Measurements from ENCODE around the gene HSPB8.

Gene HSPB8

GRCh38 chr12:119178544-119179334 lies at the start of gene HSPB8:
TSS of gene HSPB8 (plus strand) at chr12:119178931. CDS start at chr12:119179313, 382 bp downstream.
- peak; percentile 21 for DNase-seq (ENCODE audit: low read depth)
- H3K4me3 ChIP-seq (ENCODE audit: low read depth, low read length): peak within 1 kb of the TSS; percentile 43
- TF ChIP-seq, protein P1, sequence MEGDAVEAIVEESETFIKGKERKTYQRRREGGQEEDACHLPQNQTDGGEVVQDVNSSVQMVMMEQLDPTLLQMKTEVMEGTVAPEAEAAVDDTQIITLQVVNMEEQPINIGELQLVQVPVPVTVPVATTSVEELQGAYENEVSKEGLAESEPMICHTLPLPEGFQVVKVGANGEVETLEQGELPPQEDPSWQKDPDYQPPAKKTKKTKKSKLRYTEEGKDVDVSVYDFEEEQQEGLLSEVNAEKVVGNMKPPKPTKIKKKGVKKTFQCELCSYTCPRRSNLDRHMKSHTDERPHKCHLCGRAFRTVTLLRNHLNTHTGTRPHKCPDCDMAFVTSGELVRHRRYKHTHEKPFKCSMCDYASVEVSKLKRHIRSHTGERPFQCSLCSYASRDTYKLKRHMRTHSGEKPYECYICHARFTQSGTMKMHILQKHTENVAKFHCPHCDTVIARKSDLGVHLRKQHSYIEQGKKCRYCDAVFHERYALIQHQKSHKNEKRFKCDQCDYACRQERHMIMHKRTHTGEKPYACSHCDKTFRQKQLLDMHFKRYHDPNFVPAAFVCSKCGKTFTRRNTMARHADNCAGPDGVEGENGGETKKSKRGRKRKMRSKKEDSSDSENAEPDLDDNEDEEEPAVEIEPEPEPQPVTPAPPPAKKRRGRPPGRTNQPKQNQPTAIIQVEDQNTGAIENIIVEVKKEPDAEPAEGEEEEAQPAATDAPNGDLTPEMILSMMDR (IDR thresholded peaks at IDR 0.05; ENCODE audit: control insufficient read depth, extremely low read depth, insufficient read depth): no peak

- no peak for DNase-seq (ENCODE audit: low read depth)
- H3K4me3 ChIP-seq (ENCODE audit: low read depth, low read length): no peak overlapping the region
- TF ChIP-seq, protein P1 (IDR thresholded peaks at IDR 0.05; ENCODE audit: control insufficient read depth, extremely low read depth, insufficient read depth): no peak
These were observed 48.8 kb upstream of the HSPB8 start for GRCh38 chr12:119129827-119130434.

DNA sequence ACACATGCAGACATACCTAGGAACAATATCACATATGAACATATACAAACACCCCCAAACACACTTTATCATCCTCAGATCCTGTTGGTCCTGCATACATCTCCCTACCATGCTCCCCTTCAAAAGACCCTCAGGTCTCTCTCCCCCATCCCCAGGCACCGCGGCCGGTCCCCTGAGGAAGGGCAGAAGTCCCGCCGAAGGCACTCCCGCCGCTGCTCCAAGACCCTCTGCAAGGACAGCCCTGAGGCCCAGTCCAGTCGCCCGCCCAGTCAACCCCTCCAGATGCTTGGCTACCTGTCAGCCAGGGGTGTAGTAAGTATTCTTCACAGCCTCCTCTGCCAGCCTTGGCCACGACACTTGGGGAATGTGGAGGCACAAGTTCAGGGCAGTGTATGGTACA lies 48.2 kb upstream of the HSPB8 start:
- no peak overlapping the region for H3K4me3 ChIP-seq (ENCODE audit: low read depth, low read length)
- TF ChIP-seq, protein P1 (IDR thresholded peaks at IDR 0.05; ENCODE audit: control insufficient read depth, extremely low read depth, insufficient read depth): no peak
- DNase-seq (ENCODE audit: low read depth): no peak

DNA sequence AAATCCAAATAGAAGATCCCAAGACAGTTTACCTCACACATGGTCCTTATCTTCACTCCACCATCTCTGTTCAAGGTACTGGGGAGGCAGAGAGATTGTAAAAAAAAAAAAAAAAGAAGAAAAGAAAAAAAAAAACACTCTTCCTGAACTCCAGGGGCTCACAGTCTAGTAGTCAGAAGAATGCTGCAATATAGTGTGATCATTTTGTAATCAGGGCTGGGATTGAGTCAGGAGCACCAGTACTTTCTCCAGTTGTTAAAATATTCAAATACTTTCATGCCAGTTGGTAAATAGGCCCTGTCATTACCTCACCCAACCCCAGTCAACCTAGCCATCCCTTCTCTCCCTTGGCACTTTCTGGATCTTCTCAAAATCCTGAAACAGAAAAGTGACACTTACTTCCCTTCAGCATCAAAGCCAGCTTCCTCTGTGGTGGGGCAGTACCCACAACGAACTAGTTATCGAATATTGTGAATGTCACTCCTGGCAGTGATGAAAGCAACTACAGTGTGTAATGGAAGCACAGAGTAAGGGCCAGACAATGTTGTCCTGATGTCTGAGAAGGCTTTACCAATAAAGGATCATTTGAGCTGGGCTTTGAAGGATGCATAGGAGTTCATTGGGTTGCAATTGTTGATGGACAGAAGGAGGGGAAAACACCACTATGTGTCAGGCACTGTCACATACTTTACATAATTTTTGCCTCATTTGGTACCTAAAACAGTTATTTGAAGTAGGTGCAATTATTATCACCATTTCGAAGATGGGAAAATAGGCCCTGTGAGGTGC lies 44.3 kb upstream of the HSPB8 start:
- TF ChIP-seq, protein P1 (IDR thresholded peaks at IDR 0.05; ENCODE audit: control insufficient read depth, extremely low read depth, insufficient read depth): no peak
- no peak for DNase-seq (ENCODE audit: low read depth)
- no peak overlapping the region for H3K4me3 ChIP-seq (ENCODE audit: low read depth, low read length)

DNA sequence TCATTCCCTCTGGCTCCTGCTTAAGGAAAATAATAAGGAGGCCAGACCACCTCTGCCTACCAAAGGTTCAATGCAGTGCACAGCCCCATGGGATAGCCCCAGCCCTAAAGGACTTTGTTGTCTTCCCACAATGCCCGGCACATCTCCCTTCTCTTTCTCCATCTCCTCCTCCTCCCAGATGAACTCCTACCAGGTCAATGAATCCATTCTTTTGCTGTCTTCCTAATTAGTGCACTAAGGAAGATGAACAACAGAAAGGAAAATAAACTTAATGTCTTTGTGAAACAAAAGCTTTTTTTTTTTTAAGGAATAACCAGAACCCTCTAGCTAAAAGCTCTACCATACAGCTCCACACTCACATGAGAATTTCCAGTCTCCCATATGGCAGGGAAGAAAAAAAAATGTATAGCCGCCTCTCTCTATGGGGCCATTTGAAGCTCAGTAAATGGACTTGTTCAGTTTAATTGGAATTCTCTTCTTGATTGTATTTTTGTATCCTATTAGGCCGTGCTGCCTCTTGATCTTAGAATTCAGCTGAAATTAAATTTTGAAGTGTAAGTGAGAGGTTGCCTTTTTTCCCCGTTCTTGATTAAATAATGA lies 41.8 kb upstream of the HSPB8 start:
- no peak for DNase-seq (ENCODE audit: low read depth)
- TF ChIP-seq, protein P1 (IDR thresholded peaks at IDR 0.05; ENCODE audit: control insufficient read depth, extremely low read depth, insufficient read depth): no peak
- no peak overlapping the region for H3K4me3 ChIP-seq (ENCODE audit: low read depth, low read length)

DNA sequence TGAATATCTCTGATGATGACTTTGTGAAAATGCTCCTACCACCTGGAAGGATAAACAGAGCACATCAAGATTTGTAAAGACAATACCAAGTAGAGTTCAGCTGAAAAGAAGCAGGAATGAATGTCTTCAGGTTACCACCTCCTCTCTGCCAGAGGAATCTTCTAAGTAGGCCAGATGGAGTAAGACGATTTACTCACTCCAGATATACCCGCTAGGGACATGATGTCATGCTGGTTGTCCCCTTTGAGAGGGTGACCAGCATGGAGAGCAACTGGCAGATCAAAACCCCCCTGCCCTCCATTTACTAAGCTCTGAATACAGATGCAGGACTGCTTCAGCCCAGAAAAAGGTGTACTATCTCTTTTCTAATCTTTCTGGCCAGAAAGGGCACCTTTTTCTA lies 39.3 kb upstream of the HSPB8 start:
- TF ChIP-seq, protein P1 (IDR thresholded peaks at IDR 0.05; ENCODE audit: control insufficient read depth, extremely low read depth, insufficient read depth): no peak
- DNase-seq (ENCODE audit: low read depth): no peak
- no peak overlapping the region for H3K4me3 ChIP-seq (ENCODE audit: low read depth, low read length)
